Measurements from ENCODE around the gene WNK1. TPM values are rescaled to one million over a fixed set of nuclear protein-coding genes. Genes with fewer than 3 reads are reported as not detected.
A peak's percentile ranks its signal among the peaks of the same experiment; 100 is the strongest.
"Not testable (repeated sequence)": the region's sequence is repeated elsewhere in the genome, so short reads cannot be mapped to it uniquely, and the experiment has no call there.

The WNK1 gene
- total RNA-seq, 1 donor from 2014 or later: 366 TPM

- no peak for TF ChIP-seq POLR2AphosphoS5 (IDR thresholded peaks at IDR 0.05; ENCODE audit: insufficient read depth in 1 of 2, low read depth in 1 of 2)
- H3K27ac ChIP-seq: peak overlapping the region; percentile 9
- peaks cover 86% of the 10 kb centered on the region for H3K4me1 ChIP-seq
- no peaks in the 10 kb centered on the region for H3K27me3 ChIP-seq
- intact Hi-C loops (cut with DNase I): no loop called here
- peaks cover 0 to 5% of the 10 kb centered on the region in 2 donors for H3K36me3 ChIP-seq
- H3K9me3 ChIP-seq: no peaks in the 10 kb centered on the region
- no peak for DNase-seq (ENCODE audit: extremely low spot score in 2 of 2)
- H3K4me3 ChIP-seq: no peak overlapping the region
Measured at GRCh38 chr12:779745-780734, 27.7 kb downstream of the WNK1 start.

GRCh38 chr12:780750-781379 is 28.5 kb downstream of the WNK1 start:
- no peak for DNase-seq (ENCODE audit: extremely low spot score in 2 of 2)
- intact Hi-C loops (cut with DNase I): no loop called here
- Histone ChIP-seq H3K9me3 (no peaks in the 10 kb centered on the region), H3K4me3 (no peak overlapping the region), H3K27me3 (no peaks in the 10 kb centered on the region), H3K36me3 (peaks cover 0 to under 1% of the 10 kb centered on the region in 2 donors), H3K27ac (no peak overlapping the region), H3K4me1 (peaks cover 81% of the 10 kb centered on the region)
- no peak for TF ChIP-seq POLR2AphosphoS5 (IDR thresholded peaks at IDR 0.05; ENCODE audit: insufficient read depth in 1 of 2, low read depth in 1 of 2)
- TF ChIP-seq POLR2A (IDR thresholded peaks at IDR 0.05): no peak
- TF ChIP-seq CTCF (IDR thresholded peaks at IDR 0.05): no peak

GRCh38 chr12:785706-786105 is 33.3 kb downstream of the WNK1 start:
- TF ChIP-seq POLR2AphosphoS5 (IDR thresholded peaks at IDR 0.05; ENCODE audit: insufficient read depth in 1 of 2, low read depth in 1 of 2) (no peak), CTCF (IDR thresholded peaks at IDR 0.05) (no peak), POLR2A (IDR thresholded peaks at IDR 0.05) (no peak)
- Histone ChIP-seq H3K27ac (no peak overlapping the region), H3K27me3 (no peaks in the 10 kb centered on the region), H3K36me3 (no peaks in the 10 kb centered on the region), H3K9me3 (no peaks in the 10 kb centered on the region), H3K4me3 (no peak overlapping the region), H3K4me1 (peaks cover 80% of the 10 kb centered on the region)
- intact Hi-C loops (cut with DNase I): no loop called here
- DNase-seq (ENCODE audit: extremely low spot score in 2 of 2): no peak

- TF ChIP-seq POLR2AphosphoS5 (IDR thresholded peaks at IDR 0.05; ENCODE audit: insufficient read depth in 1 of 2, low read depth in 1 of 2) (no peak), POLR2A (IDR thresholded peaks at IDR 0.05) (no peak), CTCF (IDR thresholded peaks at IDR 0.05) (no peak)
- H3K4me1 ChIP-seq: peaks cover 64% of the 10 kb centered on the region
Measured at GRCh38 chr12:788288-788687, 35.9 kb downstream of the WNK1 start.

GRCh38 chr12:788762-789161 is 36.4 kb downstream of the WNK1 start:
- peaks cover 68% of the 10 kb centered on the region for H3K4me1 ChIP-seq

More at GRCh38 chr12:788288-788687, 35.9 kb downstream of the WNK1 start:
- DNase-seq (ENCODE audit: extremely low spot score in 2 of 2): no peak
- no peak overlapping the region for H3K27ac ChIP-seq
- H3K9me3 ChIP-seq: no peaks in the 10 kb centered on the region
- H3K36me3 ChIP-seq: no peaks in the 10 kb centered on the region
- intact Hi-C loops (cut with DNase I): no loop called here
- H3K27me3 ChIP-seq: no peaks in the 10 kb centered on the region
- H3K4me3 ChIP-seq: no peak overlapping the region

More at GRCh38 chr12:788762-789161, 36.4 kb downstream of the WNK1 start:
- H3K9me3 ChIP-seq; H3K27me3 ChIP-seq; H3K4me3 ChIP-seq; H3K27ac ChIP-seq; intact Hi-C loops (cut with DNase I); DNase-seq (ENCODE audit: extremely low spot score in 2 of 2); H3K36me3 ChIP-seq: not testable (repeated sequence)

Measured in vagina (tissue), 2 donors.